ENCODE data around the gene PRICKLE2.
A peak's percentile ranks its signal among the peaks of the same experiment; 100 is the strongest.

Gene PRICKLE2

DNA sequence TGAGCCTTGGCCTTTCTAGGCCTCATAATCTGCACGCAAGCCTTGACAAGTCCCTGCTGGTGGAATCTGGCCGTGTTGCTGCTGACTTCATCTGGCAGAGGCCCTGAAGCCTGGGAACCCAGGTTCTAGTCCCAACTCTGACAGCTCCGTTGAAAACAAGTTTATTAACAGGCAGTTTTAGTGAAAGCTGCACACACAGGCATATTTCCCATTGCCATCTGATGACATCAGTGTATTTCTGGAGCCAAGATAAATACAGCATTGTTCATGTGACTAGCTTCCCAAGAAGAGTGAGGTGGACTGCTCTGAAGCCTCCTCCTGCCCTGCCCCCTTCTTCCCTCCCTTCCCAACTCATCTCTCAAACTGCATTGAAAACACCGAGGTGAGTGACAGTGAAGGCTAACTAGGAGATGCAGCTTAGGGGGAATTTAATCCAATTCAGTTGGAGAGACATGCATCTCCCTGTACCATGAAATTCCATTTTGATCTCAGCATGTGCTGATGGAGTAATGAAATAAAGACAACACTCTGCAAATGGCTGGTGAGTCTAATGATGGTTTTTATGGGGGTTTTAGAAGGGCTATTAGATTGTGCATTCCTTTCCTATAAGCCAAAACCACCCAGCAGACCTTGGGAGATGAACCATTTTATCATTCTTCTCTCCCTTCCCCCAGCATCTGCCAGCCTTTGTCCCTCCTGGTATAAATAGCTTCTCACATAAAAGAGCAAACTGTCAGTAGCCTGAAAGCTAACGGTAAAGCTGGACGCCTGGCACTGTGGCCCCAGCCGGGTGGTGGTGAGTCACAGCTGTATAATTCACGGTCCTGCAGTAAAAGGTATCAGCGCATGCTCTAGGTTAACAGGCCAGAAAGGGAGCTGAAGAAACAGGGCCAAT, 38.0 kb downstream of the PRICKLE2 start:
- DNase-seq: peak; percentile 23

GRCh38 chr3:64186667-64187064, 38.6 kb downstream of the PRICKLE2 start:
- no peak for DNase-seq

GRCh38 chr3:64185436-64185835, 39.8 kb downstream of the PRICKLE2 start:
- DNase-seq: no peak

- DNase-seq: no peak
Observed at GRCh38 chr3:64184621-64185020, 40.6 kb downstream of the PRICKLE2 start.

- no peak for DNase-seq
Observed at GRCh38 chr3:64179860-64180259, 45.4 kb downstream of the PRICKLE2 start.

DNA sequence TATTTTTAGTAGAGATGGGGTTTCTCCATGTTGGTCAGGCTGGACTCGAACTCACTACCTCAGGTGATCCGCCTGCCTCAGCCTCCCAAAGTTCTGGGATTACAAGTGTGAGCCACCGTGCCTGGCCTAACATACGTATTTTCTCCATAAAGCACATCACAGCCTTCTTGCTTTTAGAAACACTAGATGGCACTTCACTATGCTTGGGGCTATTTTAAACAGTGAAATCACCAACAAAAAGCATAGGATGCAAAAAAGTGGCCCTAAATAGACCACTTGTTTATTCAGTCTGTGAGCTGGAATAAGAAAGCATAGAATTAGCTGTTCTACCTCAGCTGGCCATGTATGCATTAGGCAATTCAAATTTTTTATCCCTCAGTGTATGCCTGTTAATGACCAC, 46.0 kb downstream of the PRICKLE2 start:
- no peak for DNase-seq

GRCh38 chr3:64178419-64178818, 46.8 kb downstream of the PRICKLE2 start:
- DNase-seq: peak; percentile 13

GRCh38 chr3:64176461-64176996, 48.7 kb downstream of the PRICKLE2 start:
- DNase-seq: no peak

- no peak for DNase-seq
Observed at GRCh38 chr3:64174328-64174727, 50.9 kb downstream of the PRICKLE2 start.

GRCh38 chr3:64173563-64173962, 51.7 kb downstream of the PRICKLE2 start:
- no peak for DNase-seq

DNA sequence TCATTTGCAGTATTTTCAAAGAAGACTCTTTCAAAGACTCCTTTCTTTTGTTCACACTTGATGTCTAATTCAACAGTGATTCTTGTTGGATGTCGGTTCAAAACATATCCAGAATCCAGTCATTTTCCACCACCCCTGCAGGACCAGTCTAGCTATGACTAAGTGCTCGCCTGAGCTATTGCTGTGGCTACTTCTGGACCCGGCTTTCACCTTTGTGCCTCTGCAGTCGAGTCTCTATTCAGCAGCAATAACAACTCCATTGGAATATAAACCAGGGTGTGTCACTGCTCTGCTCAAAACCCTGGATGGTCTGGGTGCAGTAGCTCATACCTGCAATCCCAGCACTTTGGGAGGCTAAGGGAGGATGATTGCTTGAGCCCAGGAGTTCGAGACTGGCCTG, 55.0 kb downstream of the PRICKLE2 start:
- no peak for DNase-seq

DNA sequence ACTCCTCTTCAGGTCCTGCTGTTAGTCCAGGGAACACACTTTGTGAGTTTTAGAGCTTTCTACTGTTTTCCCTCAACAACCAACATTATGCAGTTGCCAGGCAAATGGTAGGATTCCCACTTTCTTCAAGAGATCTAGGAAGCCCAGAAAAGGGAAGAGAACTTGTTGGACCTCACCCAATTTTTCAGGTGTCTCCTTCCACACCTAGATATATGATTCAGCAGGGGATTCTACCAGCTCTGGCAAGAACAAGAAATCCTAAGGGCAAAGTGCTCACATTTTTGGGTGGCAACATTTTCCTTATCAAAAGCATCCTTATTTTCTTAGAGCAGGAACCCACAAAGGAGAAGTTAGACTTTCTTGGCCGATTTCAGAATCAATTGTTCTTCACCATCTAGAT, 57.4 kb downstream of the PRICKLE2 start:
- DNase-seq: no peak

- DNase-seq: no peak
Observed at GRCh38 chr3:64167351-64167750, 57.9 kb downstream of the PRICKLE2 start.

- no peak for DNase-seq
Observed at GRCh38 chr3:64166584-64167162, 58.6 kb downstream of the PRICKLE2 start.

DNA sequence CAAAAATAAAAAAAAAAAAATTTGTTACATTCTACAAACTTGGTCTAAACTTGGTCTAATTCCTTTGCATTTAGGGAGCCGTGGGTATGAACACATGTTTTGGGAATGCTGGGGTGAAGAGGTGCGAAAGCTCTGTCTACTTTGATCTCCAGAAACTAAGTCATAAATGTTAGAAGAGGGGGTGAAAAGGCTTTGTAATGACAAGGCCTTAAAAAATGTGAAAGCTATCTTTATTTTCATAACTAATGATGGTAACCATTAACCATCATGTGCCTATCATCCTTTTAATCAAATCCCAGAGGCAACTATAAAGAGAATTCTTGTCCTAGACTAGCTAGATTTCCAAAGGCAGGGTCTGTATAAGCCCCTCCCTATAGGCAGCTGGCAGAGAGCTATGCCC, 60.9 kb downstream of the PRICKLE2 start:
- DNase-seq: no peak

DNA sequence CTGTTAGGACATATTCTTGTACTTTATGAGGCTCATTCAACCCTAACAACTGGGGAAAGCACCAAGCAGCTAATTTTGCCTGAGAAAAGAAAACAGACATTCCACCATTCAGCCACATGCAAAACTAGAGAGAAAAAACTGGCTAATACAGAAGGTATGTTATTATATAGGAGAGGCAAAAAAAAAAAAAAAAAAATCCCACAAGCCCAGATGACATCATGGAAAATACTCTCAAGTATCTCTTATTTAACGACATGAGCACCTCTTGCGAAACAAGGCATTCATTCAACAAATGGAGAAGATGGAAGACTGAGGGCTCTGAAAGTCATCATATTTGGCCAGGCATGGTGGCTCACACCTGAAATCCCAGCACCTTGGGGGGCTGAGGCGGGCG, 61.5 kb downstream of the PRICKLE2 start:
- peak; percentile 60 for DNase-seq

DNA sequence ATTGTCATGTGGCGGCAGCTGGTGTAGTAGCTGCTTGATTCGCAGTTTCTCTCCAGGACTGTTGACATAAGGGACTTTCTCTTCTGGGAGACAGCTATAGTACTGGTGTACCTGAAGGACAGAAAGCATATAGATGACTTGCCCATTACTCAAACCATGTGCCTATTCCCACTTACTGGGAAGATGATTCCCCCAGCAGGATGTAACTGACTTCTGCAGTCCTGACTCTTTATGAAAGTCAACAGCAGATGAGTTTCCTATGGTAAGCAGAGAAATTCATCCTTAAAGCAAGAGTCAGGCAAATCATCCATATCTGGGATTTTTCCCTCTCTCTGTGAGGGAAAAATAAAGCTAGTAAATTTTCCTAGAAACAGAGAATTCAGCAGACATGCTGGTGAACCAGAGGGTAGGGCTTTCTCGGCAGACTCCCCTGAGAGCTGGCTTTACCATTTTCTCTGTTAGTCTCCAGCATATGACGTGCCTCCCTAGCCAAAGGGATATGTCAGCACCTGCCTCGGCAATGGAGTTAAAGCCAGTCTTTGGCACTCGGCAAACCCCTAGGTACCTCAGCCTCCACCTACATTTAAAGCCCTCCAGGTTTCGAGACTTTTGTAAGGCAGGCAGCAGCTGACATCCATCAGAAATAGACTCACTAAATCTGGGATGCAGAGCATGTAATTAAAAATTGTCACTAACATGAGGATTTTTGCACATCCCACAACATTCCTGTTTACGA, 62.1 kb downstream of the PRICKLE2 start:
- DNase-seq: no peak

GRCh38 chr3:64161481-64161952, 63.7 kb downstream of the PRICKLE2 start:
- peak; percentile 42 for DNase-seq

DNA sequence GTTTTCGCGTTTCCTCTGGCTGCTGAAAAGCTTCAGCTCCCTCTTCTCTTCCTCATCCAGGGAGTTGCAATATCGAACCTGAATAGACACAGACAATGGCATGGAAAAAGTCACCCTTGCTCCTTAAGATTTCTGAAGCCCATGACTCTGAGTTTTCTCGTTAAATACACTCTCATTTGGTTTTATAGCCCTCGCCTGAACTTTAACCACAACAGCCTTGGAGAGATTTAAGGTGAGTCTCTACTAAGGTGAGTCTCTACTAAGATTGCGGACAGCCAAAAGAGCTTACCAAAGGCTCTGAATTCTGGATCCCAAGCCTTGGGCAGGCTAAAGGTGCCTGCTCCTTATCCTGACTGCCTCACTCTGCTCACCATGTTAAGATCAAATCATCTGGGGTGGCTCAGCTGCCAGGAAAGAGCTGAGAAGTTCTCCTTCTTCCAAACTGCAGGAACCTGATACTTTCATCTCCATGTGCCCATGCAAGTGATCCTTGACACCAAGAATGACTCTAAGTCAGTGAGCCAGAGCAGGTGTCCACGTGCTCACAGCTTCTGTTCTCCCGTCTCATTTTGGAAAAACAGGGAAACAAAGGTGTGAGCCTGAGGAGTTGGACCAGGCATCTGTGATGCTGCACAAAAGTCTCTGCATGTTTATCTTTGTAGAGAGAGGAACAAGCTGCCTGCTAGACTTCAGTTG, 65.1 kb downstream of the PRICKLE2 start:
- DNase-seq: no peak

- no peak for DNase-seq
Observed at GRCh38 chr3:64158334-64158733, 66.9 kb downstream of the PRICKLE2 start.

DNA sequence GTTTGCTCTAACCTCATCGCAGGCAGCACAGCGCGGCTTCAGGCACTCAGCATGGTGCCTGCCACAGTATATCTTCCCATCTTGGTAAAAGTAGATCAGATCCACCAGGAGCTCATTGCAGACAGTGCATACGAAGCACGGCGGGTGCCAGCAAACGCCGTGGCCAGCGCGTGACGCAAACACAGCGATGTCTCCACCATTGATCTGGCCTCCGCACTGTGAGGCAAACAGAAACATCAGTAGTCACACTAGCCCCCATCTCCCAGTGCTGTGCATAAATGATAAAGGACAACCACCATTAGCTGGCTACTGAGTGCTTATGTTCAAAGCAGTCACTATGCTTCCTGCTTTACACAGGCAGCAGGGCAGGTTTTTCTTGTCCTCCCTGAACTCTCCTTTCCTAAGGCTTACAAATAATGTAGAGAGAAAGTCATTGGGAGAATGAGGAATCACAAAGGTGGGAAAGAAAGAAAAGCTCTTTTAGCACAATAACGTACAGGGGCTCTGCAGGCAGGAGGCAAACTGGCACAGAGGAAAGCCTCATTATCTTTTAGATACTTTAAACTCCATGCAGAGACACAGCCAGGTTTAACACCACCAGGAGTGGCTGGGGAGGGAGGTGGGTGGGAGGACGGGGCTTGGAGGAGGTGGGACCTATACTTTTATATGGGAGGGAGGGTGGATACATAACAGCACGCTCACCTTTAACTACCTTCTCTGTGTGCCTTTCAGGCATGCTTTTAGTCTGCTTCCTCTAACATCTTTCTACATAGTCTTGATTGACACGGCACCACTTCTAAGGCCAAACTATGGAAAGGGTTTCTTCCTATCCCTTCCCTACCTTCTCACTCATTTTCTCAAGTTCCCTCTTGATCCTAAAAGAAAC, 67.9 kb downstream of the PRICKLE2 start:
- DNase-seq: no peak

- no peak for DNase-seq
Observed at GRCh38 chr3:64155328-64155727, 69.9 kb downstream of the PRICKLE2 start.

All from DMS153 (cell line).